Mesothelial cell of epicardium (in vitro differentiated cells): ENCODE measurements around the gene RAB17. TPM values are rescaled to one million over a fixed set of nuclear protein-coding genes. Genes with fewer than 3 reads are reported as not detected.
"Not testable (repeated sequence)": the region's sequence is repeated elsewhere in the genome, so short reads cannot be mapped to it uniquely, and the experiment has no call there.

Source experiments
- DNase-seq, 2 experiments: peaks; one replicate each; pipeline ENCODE4 v3.0.0; 2021; ENCODE audit warnings: low spot score in 2 of 2; ENCODE audit not compliant: unreplicated experiment in 2 of 2
- H3K27ac Mint-ChIP-seq: 2 replicates; pipeline ENCODE4 v1.8.0; 2021; ENCODE audit warnings: mixed read lengths
- H3K27me3 Mint-ChIP-seq: 2 replicates; pipeline ENCODE4 v1.8.0; 2021; ENCODE audit warnings: low read depth, mixed read lengths
- H3K36me3 Mint-ChIP-seq: 2 replicates; pipeline ENCODE4 v1.8.0; 2021; ENCODE audit warnings: mixed read lengths
- H3K4me1 Mint-ChIP-seq: 2 replicates; pipeline ENCODE4 v1.8.0; 2021; ENCODE audit warnings: mixed read lengths
- H3K4me3 Mint-ChIP-seq: 2 replicates; pipeline ENCODE4 v1.8.0; 2021; ENCODE audit warnings: mild to moderate bottlenecking, moderate library complexity, mixed read lengths
- H3K9me3 Mint-ChIP-seq: 2 replicates; pipeline ENCODE4 v1.8.0; 2021; ENCODE audit warnings: mixed read lengths
- total RNA-seq: library from RNA; stranded (reverse); gene quantifications from 3 replicates; pipeline ENCODE4 v1.2.1, GENCODE V29; 2021
- TF ChIP-seq, protein P1 (sequence below): fragments of 200-600 bp; sonication (generic); IDR thresholded peaks from one replicate; pipeline ENCODE4 v1.5.0; 2021; ENCODE audit warnings: antibody characterized with exemption; ENCODE audit not compliant: unreplicated experiment

The RAB17 gene
- total RNA-seq, 1 donor from 2014 or later: 10.6 TPM

DNA sequence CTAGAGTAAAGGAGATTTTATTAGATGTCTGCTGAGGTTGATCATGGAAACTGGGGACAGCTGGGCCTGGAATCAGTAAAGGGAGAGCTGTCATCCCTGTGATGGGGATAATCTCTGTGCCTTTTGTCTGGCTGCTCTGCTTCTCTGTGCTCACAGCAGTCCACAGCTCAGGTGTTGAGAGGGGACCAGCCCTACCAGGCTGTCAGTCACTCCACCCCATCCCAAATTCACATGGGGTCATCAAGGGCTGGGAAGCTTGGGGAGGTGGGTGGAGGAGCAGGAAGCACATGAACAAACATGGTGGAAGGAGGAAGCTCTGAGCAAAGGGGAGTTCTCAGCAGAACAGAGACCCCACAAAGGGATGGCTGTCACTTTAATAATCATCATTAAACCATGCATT is 23.1 kb upstream of the RAB17 start:
- TF ChIP-seq, protein P1, sequence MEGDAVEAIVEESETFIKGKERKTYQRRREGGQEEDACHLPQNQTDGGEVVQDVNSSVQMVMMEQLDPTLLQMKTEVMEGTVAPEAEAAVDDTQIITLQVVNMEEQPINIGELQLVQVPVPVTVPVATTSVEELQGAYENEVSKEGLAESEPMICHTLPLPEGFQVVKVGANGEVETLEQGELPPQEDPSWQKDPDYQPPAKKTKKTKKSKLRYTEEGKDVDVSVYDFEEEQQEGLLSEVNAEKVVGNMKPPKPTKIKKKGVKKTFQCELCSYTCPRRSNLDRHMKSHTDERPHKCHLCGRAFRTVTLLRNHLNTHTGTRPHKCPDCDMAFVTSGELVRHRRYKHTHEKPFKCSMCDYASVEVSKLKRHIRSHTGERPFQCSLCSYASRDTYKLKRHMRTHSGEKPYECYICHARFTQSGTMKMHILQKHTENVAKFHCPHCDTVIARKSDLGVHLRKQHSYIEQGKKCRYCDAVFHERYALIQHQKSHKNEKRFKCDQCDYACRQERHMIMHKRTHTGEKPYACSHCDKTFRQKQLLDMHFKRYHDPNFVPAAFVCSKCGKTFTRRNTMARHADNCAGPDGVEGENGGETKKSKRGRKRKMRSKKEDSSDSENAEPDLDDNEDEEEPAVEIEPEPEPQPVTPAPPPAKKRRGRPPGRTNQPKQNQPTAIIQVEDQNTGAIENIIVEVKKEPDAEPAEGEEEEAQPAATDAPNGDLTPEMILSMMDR: no peak
- no peak for DNase-seq
- Mint-ChIP-seq H3K36me3 (no peaks in the 10 kb centered on the region), H3K27ac (no peak overlapping the region), H3K4me3 (no peak overlapping the region), H3K4me1 (peaks cover 25% of the 10 kb centered on the region), H3K27me3 (no peaks in the 10 kb centered on the region), H3K9me3 (no peaks in the 10 kb centered on the region)

- Mint-ChIP-seq H3K9me3 (peaks cover 3% of the 10 kb centered on the region), H3K36me3 (no peaks in the 10 kb centered on the region), H3K27ac (no peak overlapping the region), H3K4me3 (no peak overlapping the region), H3K27me3 (peaks cover 2% of the 10 kb centered on the region), H3K4me1 (peaks cover 25% of the 10 kb centered on the region)
- TF ChIP-seq, protein P1: no peak
- no peak for DNase-seq
Observed at GRCh38 chr2:237612527-237613357, 22.2 kb upstream of the RAB17 start.

GRCh38 chr2:237606522-237606921 is 16.0 kb upstream of the RAB17 start:
- not testable (repeated sequence) for H3K27ac Mint-ChIP-seq, H3K36me3 Mint-ChIP-seq, H3K4me3 Mint-ChIP-seq, H3K9me3 Mint-ChIP-seq, DNase-seq
- H3K27me3 Mint-ChIP-seq: peaks cover 15% of the 10 kb centered on the region
- peaks cover 18% of the 10 kb centered on the region for H3K4me1 Mint-ChIP-seq

GRCh38 chr2:237604960-237605359 is 14.4 kb upstream of the RAB17 start:
- peaks cover 8% of the 10 kb centered on the region for H3K9me3 Mint-ChIP-seq

DNA sequence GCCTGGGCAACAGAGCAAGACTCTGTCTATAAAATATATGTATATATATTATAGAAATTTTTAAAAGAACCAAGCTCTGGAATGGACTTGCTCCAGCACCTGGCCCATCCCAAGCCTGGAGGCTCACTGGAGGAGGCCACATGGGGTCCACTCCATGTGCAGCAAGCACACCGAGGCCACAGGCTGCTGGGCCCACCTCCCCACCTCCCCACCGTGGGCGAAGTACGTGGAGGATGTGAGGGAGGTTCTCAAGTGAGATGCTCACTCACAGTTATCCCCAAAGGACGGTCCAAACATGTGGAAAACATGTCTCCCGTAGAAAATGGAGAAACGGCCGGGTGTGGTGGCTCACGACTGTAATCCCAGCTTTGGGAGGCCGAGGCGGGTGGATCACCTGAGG is 13.9 kb upstream of the RAB17 start:
- TF ChIP-seq, protein P1: no peak
- no peak overlapping the region for H3K27ac Mint-ChIP-seq
- H3K4me3 Mint-ChIP-seq: no peak overlapping the region
- H3K9me3 Mint-ChIP-seq: peaks cover 8% of the 10 kb centered on the region
- H3K4me1 Mint-ChIP-seq: peaks cover 34% of the 10 kb centered on the region
- peaks cover 15% of the 10 kb centered on the region for H3K27me3 Mint-ChIP-seq
- H3K36me3 Mint-ChIP-seq: no peaks in the 10 kb centered on the region
- no peak for DNase-seq

More at GRCh38 chr2:237604960-237605359, 14.4 kb upstream of the RAB17 start:
- Mint-ChIP-seq H3K4me3 (no peak overlapping the region), H3K27me3 (peaks cover 15% of the 10 kb centered on the region), H3K36me3 (no peaks in the 10 kb centered on the region), H3K27ac (no peak overlapping the region), H3K4me1 (peaks cover 31% of the 10 kb centered on the region)
- TF ChIP-seq, protein P1: no peak
- DNase-seq: no peak

DNA sequence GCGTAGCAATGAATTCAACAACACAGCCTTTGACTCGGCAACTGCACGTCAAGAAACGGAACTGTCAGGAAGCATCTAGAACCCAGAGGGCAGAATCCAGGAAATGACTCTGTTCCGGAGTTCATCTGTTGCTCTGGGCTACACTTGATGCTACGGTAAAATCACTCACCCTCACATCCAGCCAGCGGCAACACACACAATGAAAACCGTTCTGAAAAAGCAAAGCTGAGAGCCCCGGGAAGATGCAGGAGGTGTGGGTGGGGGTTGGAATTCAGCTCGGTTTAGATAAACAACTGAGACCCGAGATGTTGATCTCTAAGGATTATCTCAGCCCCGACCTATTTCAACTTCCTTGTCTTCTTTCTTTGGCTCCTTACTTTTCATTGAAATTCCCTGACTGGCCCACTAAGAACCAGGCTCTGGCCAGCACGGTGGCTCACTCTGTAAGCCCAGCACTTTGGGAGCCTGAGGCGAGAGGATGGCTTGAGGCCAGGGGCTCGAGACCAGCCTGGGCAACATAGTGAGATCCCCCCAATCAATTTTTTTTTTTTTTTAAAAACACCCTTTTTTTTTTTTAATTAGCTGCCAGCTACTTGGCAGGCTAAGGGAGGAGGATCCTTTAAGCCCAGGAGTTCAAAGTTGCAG is 13.3 kb upstream of the RAB17 start:
- peaks cover 15% of the 10 kb centered on the region for H3K27me3 Mint-ChIP-seq
- H3K4me3 Mint-ChIP-seq: no peak overlapping the region
- no peak for DNase-seq
- H3K9me3 Mint-ChIP-seq: peaks cover 8% of the 10 kb centered on the region
- no peaks in the 10 kb centered on the region for H3K36me3 Mint-ChIP-seq
- peaks cover 34% of the 10 kb centered on the region for H3K4me1 Mint-ChIP-seq
- TF ChIP-seq, protein P1: no peak
- H3K27ac Mint-ChIP-seq: no peak overlapping the region
